NCI-H187 (cell line): ENCODE measurements around the gene DIPK2B.

Experiments
- DNase-seq, 2 experiments: peaks; one replicate each; lab custom pipeline; 2025; lab: John Stamatoyannopoulos, UW

DIPK2B gene

DNA sequence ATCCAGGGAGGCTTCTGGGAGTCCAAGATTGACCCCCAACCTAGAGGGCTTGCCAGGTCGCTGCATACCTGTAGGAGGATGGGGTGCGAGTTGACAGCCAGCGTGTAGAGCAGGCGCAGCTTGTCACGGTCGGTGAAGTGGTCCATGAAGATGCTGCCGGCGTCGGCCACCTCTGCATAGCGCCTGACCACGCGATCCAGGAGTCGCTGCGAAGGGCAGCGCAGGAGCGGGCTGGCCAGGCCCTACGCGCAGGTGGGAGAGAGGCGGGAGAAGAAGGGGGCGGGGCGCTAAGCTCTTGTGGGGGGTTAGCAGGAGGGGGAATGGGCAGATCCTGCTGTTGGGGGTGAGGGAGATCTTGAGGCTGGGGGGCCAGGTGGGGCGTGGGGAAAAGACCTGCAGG lies 43.0 kb downstream of the DIPK2B start:
- DNase-seq = no peak

DNA sequence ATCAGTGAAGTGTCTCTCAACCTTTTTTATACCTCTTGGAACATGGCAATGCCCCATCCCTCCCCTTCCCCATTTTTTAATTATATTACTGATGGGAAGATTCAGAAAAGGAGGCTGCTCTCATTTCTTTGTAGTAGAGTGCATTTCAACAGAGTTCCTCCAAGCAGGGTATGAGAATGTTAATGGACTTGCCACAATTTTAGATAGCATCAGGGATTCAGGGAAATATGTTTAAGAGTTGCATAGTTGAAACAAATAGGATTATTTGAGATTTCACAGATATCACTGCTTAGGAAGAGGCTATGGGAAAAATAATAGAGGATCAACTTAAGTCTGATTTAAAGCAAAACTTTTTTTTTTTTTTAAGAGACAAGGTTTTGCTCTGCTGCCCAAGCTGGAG lies 46.2 kb downstream of the DIPK2B start:
- DNase-seq = no peak

DNA sequence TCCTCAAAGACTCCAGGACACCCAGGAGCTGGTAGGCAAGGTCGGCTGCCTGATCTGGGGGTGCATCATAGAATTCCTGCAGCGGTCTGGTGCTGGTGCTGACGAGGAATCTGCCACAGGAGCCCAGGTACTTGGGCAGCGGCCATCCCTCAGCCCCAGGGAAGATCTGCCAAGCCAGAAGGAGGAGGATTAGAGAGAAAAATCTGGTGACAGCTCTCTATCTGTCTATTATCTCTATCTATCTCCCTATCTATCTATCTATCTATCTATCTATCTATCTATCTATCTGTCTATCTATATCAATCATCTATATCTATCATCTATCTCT lies 46.7 kb downstream of the DIPK2B start:
- no peak for DNase-seq
